Kidney (tissue), 14 donors: ENCODE results near the gene KCTD4. TPM values are rescaled to one million over a fixed set of nuclear protein-coding genes. Genes with fewer than 3 reads are reported as not detected.

Experiments used
- DNase-seq, 5 donors: peaks; one replicate each; pipeline ENCODE4 v3.0.0-alpha.2; 2013 to 2020
- FAIRE-seq: peaks from 2 replicates; lab custom pipeline; 2012; peaks lifted over from hg19 to GRCh38; lab: Jason Lieb, UNC
- H3K27ac ChIP-seq, 2 donors: one replicate each; pipeline ENCODE4 v1.7.0; 2013; ENCODE audit warnings: low read depth in 2 of 2, low read length in 2 of 2, inconsistent platforms in 1 of 2
- H3K27me3 ChIP-seq: one replicate; pipeline ENCODE4 v1.7.1; 2013; ENCODE audit warnings: low read length, inconsistent platforms; ENCODE audit not compliant: control insufficient read depth, insufficient read depth
- H3K36me3 ChIP-seq, 3 donors: one replicate each; pipeline versions ENCODE4 v1.7.0 to v1.7.1; 2013; ENCODE audit warnings: low read length in 3 of 3, control low read depth in 1 of 3, inconsistent platforms in 1 of 3; ENCODE audit not compliant: insufficient read depth in 3 of 3, control insufficient read depth in 2 of 3
- H3K4me1 ChIP-seq, 3 donors: one replicate each; pipeline versions ENCODE4 v1.7.0 to v1.7.1; 2013; ENCODE audit warnings: low read length in 3 of 3, inconsistent platforms in 1 of 3, low read depth in 1 of 3; ENCODE audit not compliant: control insufficient read depth in 2 of 3, insufficient read depth in 2 of 3
- H3K4me3 ChIP-seq, 3 donors: one replicate each; pipeline versions ENCODE4 v1.7.0 to v1.8.1; 2013; ENCODE audit warnings: low read length in 3 of 3, control low read depth in 1 of 3, inconsistent platforms in 1 of 3
- H3K9ac ChIP-seq, 3 donors: one replicate each; pipeline versions ENCODE4 v1.7.0 to v1.7.1; 2013; ENCODE audit warnings: low read length in 3 of 3, control low read depth in 1 of 3, inconsistent platforms in 1 of 3
- H3K9me3 ChIP-seq, 3 donors: one replicate each; pipeline versions ENCODE4 v1.7.0 to v1.7.1; 2013; ENCODE audit warnings: low read length in 3 of 3, control low read depth in 1 of 3, inconsistent platforms in 1 of 3; ENCODE audit not compliant: control insufficient read depth in 2 of 3, insufficient read depth in 1 of 3
- CTCF ChIP-seq: IDR thresholded peaks from 3 replicates; pipeline ENCODE4 v1.5.1; 2012; ENCODE audit warnings: mild to moderate bottlenecking, moderate library complexity, borderline replicate concordance; ENCODE audit not compliant: insufficient read depth; ENCODE audit errors: extremely low read depth
- intact Hi-C: fragments of 100-400 bp; cut with DNase I; formaldehyde crosslinking; loops from one replicate; pipeline ENCODE4 v1.11.1; 2022
- polyA plus RNA-seq: library from polyadenylated mRNA; stranded (reverse); fragments of 350-450 nt; fragmentation: Illumina TruSeq; extraction: RNeasy Lipid Tissue Mini Kit (QIAGEN cat#74804); gene quantifications from one replicate; pipeline ENCODE4 v1.2.3, GENCODE V29; 2014; ENCODE audit warnings: low read depth, low replicate concordance; ENCODE audit not compliant: insufficient read depth
- total RNA-seq: library from RNA; stranded (reverse); fragmentation: NEBNext Ultra II Directional; extraction: Animal tissue kit (Norgen Biotek cat#: 25700); gene quantifications from one replicate; pipeline ENCODE4 v1.2.1, GENCODE V29; 2021
- donor health status: control.
- donor health status: control.
- donor health status: control.
- donor health status: control.
- donor health status: control.
- donor health status: DM: yes; HTN: yes; CAD: no.
- donor health status: Normal renal cell carcinoma (clear cell type).

The KCTD4 gene
- total and polyA plus RNA-seq, 2 donors from 2014 or later: 0.22 to 0.34 TPM

GRCh38 chr13:45220403-45220802 lies 19.6 kb upstream of the KCTD4 start:
- no peaks in the 10 kb centered on the region for H3K4me1 ChIP-seq
- H3K27me3 ChIP-seq: no peaks in the 10 kb centered on the region
- DNase-seq (no peak), FAIRE-seq (no peak)
- no peak overlapping the region for H3K27ac ChIP-seq
- no peak for TF ChIP-seq CTCF
- no peak overlapping the region for H3K4me3 ChIP-seq
- H3K9me3 ChIP-seq: no peaks in the 10 kb centered on the region
- H3K9ac ChIP-seq: no peak overlapping the region
- intact Hi-C loops: no loop called here
- H3K36me3 ChIP-seq: no peaks in the 10 kb centered on the region

GRCh38 chr13:45219938-45220375 lies 19.1 kb upstream of the KCTD4 start:
- H3K9me3 ChIP-seq: no peaks in the 10 kb centered on the region
- H3K4me3 ChIP-seq: no peak overlapping the region
- no peaks in the 10 kb centered on the region for H3K4me1 ChIP-seq
- no peaks in the 10 kb centered on the region for H3K27me3 ChIP-seq
- DNase-seq: no peak
- no peak for TF ChIP-seq CTCF
- H3K27ac ChIP-seq: no peak overlapping the region
- no peaks in the 10 kb centered on the region for H3K36me3 ChIP-seq
- intact Hi-C loops: no loop called here
- no peak for FAIRE-seq
- H3K9ac ChIP-seq: no peak overlapping the region

- H3K9me3 ChIP-seq: no peaks in the 10 kb centered on the region
- H3K27me3 ChIP-seq: no peaks in the 10 kb centered on the region
- FAIRE-seq (peak; percentile 30), DNase-seq (no peak)
- peak overlapping the region in 1 of 3 donors; percentile 13 for H3K4me3 ChIP-seq
- intact Hi-C loops: no loop called here
- no peaks in the 10 kb centered on the region for H3K36me3 ChIP-seq
- H3K4me1 ChIP-seq: no peaks in the 10 kb centered on the region
- H3K9ac ChIP-seq: no peak overlapping the region
- TF ChIP-seq CTCF: no peak
- H3K27ac ChIP-seq: no peak overlapping the region
These were observed 18.5 kb upstream of the KCTD4 start for GRCh38 chr13:45219123-45219891.
